ENCODE measurements around the gene ATG16L2. TPM values are rescaled to one million over a fixed set of nuclear protein-coding genes. Genes with fewer than 3 reads are reported as not detected.

Gene ATG16L2
- total RNA-seq, 1 experiment from 2014 or later = 16.2 TPM

DNA sequence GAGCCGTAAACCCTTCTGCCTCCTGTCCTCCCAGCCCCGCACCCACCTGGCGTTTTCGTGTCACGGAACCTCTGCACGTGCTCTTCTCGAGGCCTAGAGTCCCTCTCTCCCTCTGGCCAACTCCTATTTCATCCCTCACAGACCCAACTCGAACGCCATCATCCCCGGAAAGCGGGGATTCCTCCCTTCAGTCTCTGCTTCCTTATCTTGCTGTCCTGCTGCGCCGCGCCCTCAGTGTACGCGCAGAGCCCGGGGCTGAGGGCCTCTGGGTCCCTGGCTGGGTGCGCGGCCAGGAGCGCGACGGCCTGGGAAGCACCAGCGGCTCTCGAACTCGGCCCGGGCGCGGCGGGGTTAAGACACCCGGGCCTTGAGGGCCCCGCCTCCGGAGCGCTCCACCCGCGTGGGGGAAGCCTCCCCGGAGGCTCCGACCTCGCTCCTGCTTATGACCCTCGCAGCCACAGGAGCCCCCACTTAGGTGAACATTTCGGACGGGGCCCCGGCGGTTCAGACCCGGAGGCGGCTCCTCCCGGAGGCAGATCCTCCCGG, 398 bp upstream of the ATG16L2 start:
- Histone ChIP-seq H3F3A (ENCODE audit: low read length, unreplicated experiment) (no peaks in the 10 kb centered on the region), H3K4me2 (ENCODE audit: low read length) (peak overlapping the region; percentile 96), H3K9me3 (ENCODE audit: low read length) (no peaks in the 10 kb centered on the region), H3K9ac (ENCODE audit: low read length) (peak overlapping the region; percentile 97), H3K4me1 (ENCODE audit: insufficient read depth, low read length) (peaks cover 30% of the 10 kb centered on the region), H3K27ac (ENCODE audit: low read length) (peak overlapping the region; percentile 89), H3K4me3 (ENCODE audit: low read length) (peak overlapping the region; percentile 79), H4K20me1 (ENCODE audit: low read length) (0 out of 2 replicates have a peak, but pooled peaks cover 7% of the 10 kb centered on the region), H3K27me3 (ENCODE audit: low read length) (no peaks in the 10 kb centered on the region), H3K36me3 (ENCODE audit: low read depth, low read length) (peaks cover 7% of the 10 kb centered on the region; the same call in 1 of the 2 replicates), H3K79me2 (ENCODE audit: low read length) (peaks cover 31% of the 10 kb centered on the region), H2AFZ (ENCODE audit: low read length) (peak overlapping the region; percentile 85), H3K9me2 (replicated peaks; ENCODE audit: low read length) (no peaks in the 10 kb centered on the region)
- ChIA-PET POLR2A (ENCODE audit: unreplicated experiment) (no interaction called here), CTCF (interaction anchor here (0.5 to 1.0 kb wide), 2 partner anchors 20 to 413 kb away, joined by 3 read pairs; partner anchors contain the start of gene STARD10)
- TF ChIP-seq EZH2phosphoT487 (IDR thresholded peaks at IDR 0.05; ENCODE audit: borderline replicate concordance, low read length) (no peak), EZH2 (IDR thresholded peaks at IDR 0.05; ENCODE audit: low read length, unreplicated experiment) (no peak)
- TF ChIP-seq, protein P1, sequence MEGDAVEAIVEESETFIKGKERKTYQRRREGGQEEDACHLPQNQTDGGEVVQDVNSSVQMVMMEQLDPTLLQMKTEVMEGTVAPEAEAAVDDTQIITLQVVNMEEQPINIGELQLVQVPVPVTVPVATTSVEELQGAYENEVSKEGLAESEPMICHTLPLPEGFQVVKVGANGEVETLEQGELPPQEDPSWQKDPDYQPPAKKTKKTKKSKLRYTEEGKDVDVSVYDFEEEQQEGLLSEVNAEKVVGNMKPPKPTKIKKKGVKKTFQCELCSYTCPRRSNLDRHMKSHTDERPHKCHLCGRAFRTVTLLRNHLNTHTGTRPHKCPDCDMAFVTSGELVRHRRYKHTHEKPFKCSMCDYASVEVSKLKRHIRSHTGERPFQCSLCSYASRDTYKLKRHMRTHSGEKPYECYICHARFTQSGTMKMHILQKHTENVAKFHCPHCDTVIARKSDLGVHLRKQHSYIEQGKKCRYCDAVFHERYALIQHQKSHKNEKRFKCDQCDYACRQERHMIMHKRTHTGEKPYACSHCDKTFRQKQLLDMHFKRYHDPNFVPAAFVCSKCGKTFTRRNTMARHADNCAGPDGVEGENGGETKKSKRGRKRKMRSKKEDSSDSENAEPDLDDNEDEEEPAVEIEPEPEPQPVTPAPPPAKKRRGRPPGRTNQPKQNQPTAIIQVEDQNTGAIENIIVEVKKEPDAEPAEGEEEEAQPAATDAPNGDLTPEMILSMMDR (conservative IDR thresholded peaks at IDR 0.05; ENCODE audit: low read depth, low read length) = no peak
- DNase-seq = peak; percentile 81
- intact Hi-C loops (cut with micrococcal nuclease) = loop anchor here (1.0 to 5.0 kb wide), 2 partner anchors 20 to 87 kb away; partner anchors contain the start of gene STARD10
- BruUV-seq (replicated peaks) = no TSS peak
- ATAC-seq = peak; percentile 71

DNA sequence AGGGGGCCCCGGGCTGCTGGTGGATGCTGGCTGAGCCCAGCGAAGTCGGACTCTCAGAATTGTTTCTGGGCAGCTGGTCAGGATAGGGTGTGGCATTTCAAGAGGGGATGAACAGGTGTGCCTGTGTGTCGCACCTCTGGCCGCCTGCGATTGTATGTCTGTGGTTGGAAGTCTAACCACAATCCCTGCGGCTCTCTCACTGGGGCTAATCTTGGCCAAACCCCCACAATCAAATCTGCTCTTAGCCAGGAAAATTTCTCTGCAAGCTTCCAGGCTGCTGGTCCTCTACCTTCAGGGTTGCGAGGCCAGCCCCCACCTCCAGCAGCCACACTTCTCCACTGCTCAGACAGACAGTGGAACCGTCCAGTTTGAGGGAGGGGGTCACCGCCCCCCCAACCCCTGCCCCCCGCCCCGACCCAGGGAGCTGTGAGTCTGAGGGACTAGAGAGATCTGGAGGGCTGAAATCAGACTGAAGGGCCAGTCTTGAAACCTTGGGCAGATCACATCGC, 953 bp downstream of the ATG16L2 start:
- no TSS peak for BruUV-seq (replicated peaks)
- DNase-seq = peak; percentile 70

More for the DNA sequence above, 953 bp downstream of the ATG16L2 start:
- Histone ChIP-seq H3K9me3 (ENCODE audit: low read length) (no peaks in the 10 kb centered on the region), H2AFZ (ENCODE audit: low read length) (peak overlapping the region; percentile 85), H3K27me3 (ENCODE audit: low read length) (no peaks in the 10 kb centered on the region), H4K20me1 (ENCODE audit: low read length) (0 out of 2 replicates have a peak, but pooled peaks cover 7% of the 10 kb centered on the region), H3K4me2 (ENCODE audit: low read length) (peak overlapping the region; percentile 96), H3K9me2 (replicated peaks; ENCODE audit: low read length) (no peaks in the 10 kb centered on the region), H3K79me2 (ENCODE audit: low read length) (peaks cover 31% of the 10 kb centered on the region), H3K4me1 (ENCODE audit: insufficient read depth, low read length) (peaks cover 30% of the 10 kb centered on the region), H3K4me3 (ENCODE audit: low read length) (peak overlapping the region; percentile 79), H3K9ac (ENCODE audit: low read length) (peak overlapping the region; percentile 97), H3K36me3 (ENCODE audit: low read depth, low read length) (peaks cover 6% of the 10 kb centered on the region; the same call in 1 of the 2 replicates), H3F3A (ENCODE audit: low read length, unreplicated experiment) (no peaks in the 10 kb centered on the region), H3K27ac (ENCODE audit: low read length) (peak overlapping the region; percentile 89)
- intact Hi-C loops (cut with micrococcal nuclease) = no loop called here
- ATAC-seq = peak; percentile 5
- TF ChIP-seq, protein P1 (conservative IDR thresholded peaks at IDR 0.05; ENCODE audit: low read depth, low read length) = 0 out of 2 replicates have a peak, but pooled peaks have one; percentile 22
- no peak for TF ChIP-seq EZH2 (IDR thresholded peaks at IDR 0.05; ENCODE audit: low read length, unreplicated experiment)
- POLR2A ChIA-PET (ENCODE audit: unreplicated experiment) = no interaction called here
- CTCF ChIA-PET = interaction anchor here (0.6 kb wide), 2 partner anchors 134 to 896 kb away, joined by 3 to 7 read pairs; no protein-coding TSS in a partner anchor
